ENCODE data around the gene KIF26A.

- TF ChIP-seq EZH2phosphoT487 (IDR thresholded peaks at IDR 0.05; ENCODE audit: borderline replicate concordance, low read depth) (no peak), NFIC (IDR thresholded peaks at IDR 0.05; ENCODE audit: borderline replicate concordance) (no peak), CTCF (IDR thresholded peaks at IDR 0.05) (no peak), TCF12 (IDR thresholded peaks at IDR 0.05) (no peak), PBX3 (IDR thresholded peaks at IDR 0.05) (no peak), SIN3A (IDR thresholded peaks at IDR 0.05; ENCODE audit: borderline replicate concordance, low read depth, low read length) (no peak), POLR2AphosphoS5 (IDR thresholded peaks at IDR 0.05; ENCODE audit: low read depth, low read length) (no peak), REST (IDR thresholded peaks at IDR 0.05; ENCODE audit: low read depth, low read length) (no peak), JUND (IDR thresholded peaks at IDR 0.05) (no peak), TEAD4 (IDR thresholded peaks at IDR 0.05; ENCODE audit: borderline replicate concordance, insufficient read depth) (no peak), USF1 (IDR thresholded peaks at IDR 0.05; ENCODE audit: borderline replicate concordance, low read depth) (no peak), RFX5 (IDR thresholded peaks at IDR 0.05; ENCODE audit: low read length) (no peak), RXRA (IDR thresholded peaks at IDR 0.05; ENCODE audit: borderline replicate concordance, low read depth) (no peak)
Observed at GRCh38 chr14:104228221-104228620, 89.8 kb downstream of the KIF26A start.

Measured in SK-N-SH (cell line).